T-helper 22 cell (primary cell): Measurements from ENCODE around the gene WNK2.

Experiments
- DNase-seq: peaks from one replicate; pipeline ENCODE4 v3.0.0-alpha.2; 2020; ENCODE audit warnings: low read depth

The WNK2 gene

GRCh38 chr9:93185266-93186214, 1.6 kb downstream of the WNK2 start:
- no peak for DNase-seq

- DNase-seq, result no peak
Observed at GRCh38 chr9:93186215-93186945, 2.4 kb downstream of the WNK2 start.

- no peak for DNase-seq
Observed at GRCh38 chr9:93187047-93187446, 3.1 kb downstream of the WNK2 start.

- no peak for DNase-seq
Observed at GRCh38 chr9:93187574-93187973, 3.6 kb downstream of the WNK2 start.

- DNase-seq, result no peak
Observed at GRCh38 chr9:93188426-93189368, 4.8 kb downstream of the WNK2 start.

GRCh38 chr9:93189369-93190132, 5.6 kb downstream of the WNK2 start:
- DNase-seq, result no peak

GRCh38 chr9:93190133-93190525, 6.2 kb downstream of the WNK2 start:
- DNase-seq, result no peak

- DNase-seq, result no peak
Observed at GRCh38 chr9:93190656-93191353, 6.9 kb downstream of the WNK2 start.

GRCh38 chr9:93191354-93191660, 7.4 kb downstream of the WNK2 start:
- no peak for DNase-seq

GRCh38 chr9:93192721-93193387, 8.9 kb downstream of the WNK2 start:
- DNase-seq, result no peak

GRCh38 chr9:93193388-93194220, 9.7 kb downstream of the WNK2 start:
- no peak for DNase-seq

- DNase-seq, result no peak
Observed at GRCh38 chr9:93194221-93194625, 10.3 kb downstream of the WNK2 start.

GRCh38 chr9:93194641-93195040, 10.7 kb downstream of the WNK2 start:
- no peak for DNase-seq

GRCh38 chr9:93196096-93197055, 12.4 kb downstream of the WNK2 start:
- DNase-seq, result no peak

- DNase-seq, result no peak
Observed at GRCh38 chr9:93197670-93198069, 13.7 kb downstream of the WNK2 start.

GRCh38 chr9:93198117-93198837, 14.3 kb downstream of the WNK2 start:
- no peak for DNase-seq

GRCh38 chr9:93198838-93199625, 15.1 kb downstream of the WNK2 start:
- DNase-seq, result no peak
